Ovary (tissue), 3 donors: ENCODE results near the gene MDGA2.

Experiments used
- CTCF ChIP-seq, 3 donors: fragments of 450-650 bp in 2 of 3; fragments of 200-600 bp in 1 of 3; IDR thresholded peaks; one replicate each; pipeline versions ENCODE4 v1.5.1 to v1.8.0; 2016 to 2022; ENCODE audit warnings: antibody characterized with exemption in 3 of 3, mild to moderate bottlenecking in 1 of 3
- EP300 ChIP-seq: sonication (generic); formaldehyde crosslinking; IDR thresholded peaks from one replicate; pipeline ENCODE4 v1.6.1; 2017; ENCODE audit warnings: antibody characterized with exemption
- POLR2A ChIP-seq: fragments of 450-650 bp; IDR thresholded peaks from one replicate; pipeline ENCODE4 v1.6.1; 2017; ENCODE audit warnings: antibody characterized with exemption, mild to moderate bottlenecking, moderate library complexity
- donor health status: DM: no; HTN: no; CAD: no.

GRCh38 chr14:47524524-47524923, 150.9 kb downstream of the MDGA2 start:
- TF ChIP-seq CTCF (IDR thresholded peaks at IDR 0.05) (no peak), POLR2A (no peak), EP300 (no peak)
